GM23338 (cell line): ENCODE results near the gene KDM4C. TPM values are rescaled to one million over a fixed set of nuclear protein-coding genes. Genes with fewer than 3 reads are reported as not detected.
A peak's percentile ranks its signal among the peaks of the same experiment; 100 is the strongest.

Source experiments
- ATAC-seq: fragments of 200-7000 bp; cut with Tn5 transposase; 3 replicates; pipeline ENCODE4 v1.9.1; 2020
- DNase-seq: peaks from one replicate; pipeline ENCODE4 v3.0.0-alpha.2; 2015; ENCODE audit warnings: low spot score
- H2AFZ ChIP-seq: fragments of 200-600 bp; sonication (generic); 2 replicates; pipeline ENCODE4 v1.8.0; 2016; ENCODE audit warnings: antibody characterized with exemption, mild to moderate bottlenecking, moderate library complexity
- H3F3A ChIP-seq: fragments of 200-600 bp; sonication (generic); replicated peaks from 2 replicates; pipeline ENCODE4 v1.8.0; 2017; ENCODE audit warnings: antibody characterized with exemption, mixed run types, low read depth
- H3K27ac ChIP-seq: fragments of 200-600 bp; sonication (generic); 2 replicates; pipeline ENCODE4 v1.6.1; 2016; ENCODE audit warnings: low read depth
- H3K27me3 ChIP-seq: fragments of 200-600 bp; sonication (generic); 2 replicates; pipeline ENCODE4 v1.8.0; 2016; ENCODE audit warnings: mild to moderate bottlenecking, mixed run types, moderate library complexity; ENCODE audit not compliant: insufficient read depth
- H3K36me3 ChIP-seq: fragments of 200-600 bp; sonication (generic); 2 replicates; pipeline ENCODE4 v1.8.0; 2016; ENCODE audit warnings: mild to moderate bottlenecking; ENCODE audit not compliant: insufficient read depth
- H3K4me1 ChIP-seq: fragments of 200-600 bp; sonication (generic); 2 replicates; pipeline ENCODE4 v1.8.0; 2016; ENCODE audit warnings: mild to moderate bottlenecking, moderate library complexity; ENCODE audit not compliant: insufficient read depth
- H3K4me2 ChIP-seq: fragments of 200-600 bp; sonication (generic); 2 replicates; pipeline ENCODE4 v1.7.1; 2017; ENCODE audit warnings: mixed run types
- H3K4me3 ChIP-seq: fragments of 200-600 bp; sonication (generic); 2 replicates; pipeline ENCODE4 v1.6.1; 2016; ENCODE audit warnings: mixed run types
- H3K79me2 ChIP-seq: fragments of 200-600 bp; sonication (generic); replicated peaks from 2 replicates; pipeline ENCODE4 v1.8.0; 2017; ENCODE audit warnings: mild to moderate bottlenecking; ENCODE audit not compliant: insufficient read depth
- H3K9me2 ChIP-seq: fragments of 200-600 bp; sonication (generic); 2 replicates; pipeline ENCODE4 v1.8.0; 2017; ENCODE audit not compliant: insufficient read depth
- H4K20me1 ChIP-seq: fragments of 200-600 bp; sonication (generic); replicated peaks from 2 replicates; pipeline ENCODE4 v1.8.0; 2017; ENCODE audit warnings: mild to moderate bottlenecking; ENCODE audit not compliant: insufficient read depth
- H3K27ac Mint-ChIP-seq: 2 replicates; pipeline ENCODE4 v1.8.0; 2020; ENCODE audit warnings: inconsistent platforms, mild to moderate bottlenecking, moderate library complexity, mixed read lengths
- H3K27me3 Mint-ChIP-seq: 3 replicates; pipeline ENCODE4 v1.8.0; 2022; ENCODE audit warnings: low read depth, mild to moderate bottlenecking, moderate library complexity, mixed read lengths, inconsistent platforms; ENCODE audit not compliant: insufficient read depth, poor library complexity
- H3K36me3 Mint-ChIP-seq: 3 replicates; pipeline ENCODE4 v1.8.0; 2021; ENCODE audit warnings: low read depth, mild to moderate bottlenecking, inconsistent platforms, moderate library complexity, mixed read lengths
- H3K4me1 Mint-ChIP-seq: 3 replicates; pipeline ENCODE4 v1.8.0; 2020; ENCODE audit warnings: mild to moderate bottlenecking, inconsistent platforms, mixed read lengths
- H3K4me3 Mint-ChIP-seq: 3 replicates; pipeline ENCODE4 v1.8.0; 2021; ENCODE audit warnings: moderate library complexity, mild to moderate bottlenecking, inconsistent platforms, mixed read lengths
- H3K9me3 Mint-ChIP-seq: 3 replicates; pipeline ENCODE4 v1.8.0; 2020; ENCODE audit warnings: moderate library complexity, mild to moderate bottlenecking, inconsistent platforms, mixed read lengths
- CREB1 ChIP-seq: fragments of 250-450 bp; sonication (Bioruptor Pico); IDR thresholded peaks from 2 replicates; pipeline ENCODE4 v1.5.0; 2020; ENCODE audit warnings: low read depth, mild to moderate bottlenecking, moderate library complexity
- JUNB ChIP-seq: IDR thresholded peaks from one replicate; pipeline ENCODE4 v1.6.1; 2016; ENCODE audit warnings: antibody characterized with exemption; ENCODE audit not compliant: unreplicated experiment
- polyA plus RNA-seq: library from polyadenylated mRNA; unstranded; fragments of >200 nt; fragmentation: Nextera tagmentation; extraction: Ambion mirVana; gene quantifications from 2 replicates; pipeline ENCODE4 v1.2.1, GENCODE V29; 2016
- total RNA-seq: library from RNA; depleted of rRNA; stranded (reverse); fragments of >200 nt; shearing (Covaris generic); gene quantifications from 2 replicates; pipeline ENCODE4 v1.2.3, GENCODE V29; 2014
- TF ChIP-seq, protein P1 (sequence below): IDR thresholded peaks from 2 replicates; pipeline ENCODE4 v1.6.1; 2016; ENCODE audit warnings: antibody characterized with exemption
- TF ChIP-seq, protein P2 (sequence below): fragments of 250-450 bp; sonication (Bioruptor Pico); IDR thresholded peaks from 2 replicates; pipeline ENCODE4 v1.5.0; 2020; ENCODE audit warnings: mild to moderate bottlenecking, moderate library complexity

The KDM4C gene
- total and polyA plus RNA-seq, 2 experiments from 2014 or later = 12.0 to 43.8 TPM

DNA sequence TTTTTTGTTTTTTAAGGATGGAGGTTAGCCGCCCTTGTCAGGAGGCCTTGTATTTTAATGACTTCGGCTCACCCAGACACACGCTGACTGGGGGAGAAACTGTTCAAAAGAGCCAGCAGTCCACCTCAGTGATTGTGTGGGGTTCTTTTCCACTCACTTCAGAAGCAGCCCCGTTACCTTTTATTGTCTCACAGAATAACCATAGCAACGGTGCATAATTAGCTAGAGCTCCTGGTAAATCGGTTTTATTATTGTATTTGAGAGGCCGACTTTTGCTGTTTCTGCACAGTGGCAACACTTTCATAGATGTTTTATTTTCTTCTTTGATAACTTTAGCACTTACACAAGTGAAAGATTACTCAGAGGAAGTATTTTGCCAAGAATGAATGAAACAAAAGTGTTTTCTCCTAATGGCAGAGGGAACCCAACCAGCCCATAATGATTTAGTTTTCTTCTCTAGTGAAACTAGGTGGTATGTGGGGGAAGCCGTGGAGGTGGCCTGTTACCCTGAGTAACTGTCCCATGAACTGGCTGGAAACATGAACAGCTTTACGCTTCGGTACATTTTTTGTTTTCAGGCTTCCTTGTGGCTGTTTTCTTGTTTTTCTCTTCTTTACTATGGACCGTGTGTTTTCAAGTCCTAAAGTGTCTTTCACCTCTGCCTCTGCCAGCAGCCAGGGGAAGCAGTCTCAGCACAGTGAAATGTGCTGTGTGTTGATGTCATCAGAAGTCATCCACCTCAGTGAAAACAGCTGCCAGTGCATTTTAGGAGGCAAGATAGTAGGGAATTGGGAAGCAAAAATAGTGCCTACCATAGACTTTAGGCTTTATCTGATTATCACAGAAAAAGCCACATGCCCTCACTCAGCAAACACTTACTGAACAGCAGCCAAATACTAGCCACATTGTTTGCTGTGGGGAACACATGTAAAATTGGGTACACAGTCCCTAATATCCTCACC lies 414.7 kb downstream of the KDM4C start:
- Histone ChIP-seq H3K27ac (no peak overlapping the region), H3F3A (peaks cover 3% of the 10 kb centered on the region; the same call in 1 of the 2 replicates), H3K4me3 (no peak overlapping the region), H3K4me1 (peaks cover 19% of the 10 kb centered on the region), H3K79me2 (no peaks in the 10 kb centered on the region), H2AFZ (no peak overlapping the region), H3K9me2 (no peaks in the 10 kb centered on the region), H3K4me2 (peak overlapping the region; percentile 57; the same call in 1 of the 2 replicates), H3K36me3 (no peaks in the 10 kb centered on the region), H3K27me3 (no peaks in the 10 kb centered on the region), H4K20me1 (no peaks in the 10 kb centered on the region; the same call in 1 of the 2 replicates)
- no peaks in the 10 kb centered on the region for H3K9me3 Mint-ChIP-seq
- no peak overlapping the region for H3K4me3 Mint-ChIP-seq
- no peaks in the 10 kb centered on the region for H3K27me3 Mint-ChIP-seq
- DNase-seq (peak; percentile 25), ATAC-seq (peak; percentile 24; the same call in 2 of the 3 replicates)
- TF ChIP-seq, protein P1, sequence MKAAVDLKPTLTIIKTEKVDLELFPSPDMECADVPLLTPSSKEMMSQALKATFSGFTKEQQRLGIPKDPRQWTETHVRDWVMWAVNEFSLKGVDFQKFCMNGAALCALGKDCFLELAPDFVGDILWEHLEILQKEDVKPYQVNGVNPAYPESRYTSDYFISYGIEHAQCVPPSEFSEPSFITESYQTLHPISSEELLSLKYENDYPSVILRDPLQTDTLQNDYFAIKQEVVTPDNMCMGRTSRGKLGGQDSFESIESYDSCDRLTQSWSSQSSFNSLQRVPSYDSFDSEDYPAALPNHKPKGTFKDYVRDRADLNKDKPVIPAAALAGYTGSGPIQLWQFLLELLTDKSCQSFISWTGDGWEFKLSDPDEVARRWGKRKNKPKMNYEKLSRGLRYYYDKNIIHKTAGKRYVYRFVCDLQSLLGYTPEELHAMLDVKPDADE = no peak
- no peak for TF ChIP-seq JUNB
- TF ChIP-seq CREB1 (CRISPR knock-in tag) = no peak
- TF ChIP-seq, protein P2, sequence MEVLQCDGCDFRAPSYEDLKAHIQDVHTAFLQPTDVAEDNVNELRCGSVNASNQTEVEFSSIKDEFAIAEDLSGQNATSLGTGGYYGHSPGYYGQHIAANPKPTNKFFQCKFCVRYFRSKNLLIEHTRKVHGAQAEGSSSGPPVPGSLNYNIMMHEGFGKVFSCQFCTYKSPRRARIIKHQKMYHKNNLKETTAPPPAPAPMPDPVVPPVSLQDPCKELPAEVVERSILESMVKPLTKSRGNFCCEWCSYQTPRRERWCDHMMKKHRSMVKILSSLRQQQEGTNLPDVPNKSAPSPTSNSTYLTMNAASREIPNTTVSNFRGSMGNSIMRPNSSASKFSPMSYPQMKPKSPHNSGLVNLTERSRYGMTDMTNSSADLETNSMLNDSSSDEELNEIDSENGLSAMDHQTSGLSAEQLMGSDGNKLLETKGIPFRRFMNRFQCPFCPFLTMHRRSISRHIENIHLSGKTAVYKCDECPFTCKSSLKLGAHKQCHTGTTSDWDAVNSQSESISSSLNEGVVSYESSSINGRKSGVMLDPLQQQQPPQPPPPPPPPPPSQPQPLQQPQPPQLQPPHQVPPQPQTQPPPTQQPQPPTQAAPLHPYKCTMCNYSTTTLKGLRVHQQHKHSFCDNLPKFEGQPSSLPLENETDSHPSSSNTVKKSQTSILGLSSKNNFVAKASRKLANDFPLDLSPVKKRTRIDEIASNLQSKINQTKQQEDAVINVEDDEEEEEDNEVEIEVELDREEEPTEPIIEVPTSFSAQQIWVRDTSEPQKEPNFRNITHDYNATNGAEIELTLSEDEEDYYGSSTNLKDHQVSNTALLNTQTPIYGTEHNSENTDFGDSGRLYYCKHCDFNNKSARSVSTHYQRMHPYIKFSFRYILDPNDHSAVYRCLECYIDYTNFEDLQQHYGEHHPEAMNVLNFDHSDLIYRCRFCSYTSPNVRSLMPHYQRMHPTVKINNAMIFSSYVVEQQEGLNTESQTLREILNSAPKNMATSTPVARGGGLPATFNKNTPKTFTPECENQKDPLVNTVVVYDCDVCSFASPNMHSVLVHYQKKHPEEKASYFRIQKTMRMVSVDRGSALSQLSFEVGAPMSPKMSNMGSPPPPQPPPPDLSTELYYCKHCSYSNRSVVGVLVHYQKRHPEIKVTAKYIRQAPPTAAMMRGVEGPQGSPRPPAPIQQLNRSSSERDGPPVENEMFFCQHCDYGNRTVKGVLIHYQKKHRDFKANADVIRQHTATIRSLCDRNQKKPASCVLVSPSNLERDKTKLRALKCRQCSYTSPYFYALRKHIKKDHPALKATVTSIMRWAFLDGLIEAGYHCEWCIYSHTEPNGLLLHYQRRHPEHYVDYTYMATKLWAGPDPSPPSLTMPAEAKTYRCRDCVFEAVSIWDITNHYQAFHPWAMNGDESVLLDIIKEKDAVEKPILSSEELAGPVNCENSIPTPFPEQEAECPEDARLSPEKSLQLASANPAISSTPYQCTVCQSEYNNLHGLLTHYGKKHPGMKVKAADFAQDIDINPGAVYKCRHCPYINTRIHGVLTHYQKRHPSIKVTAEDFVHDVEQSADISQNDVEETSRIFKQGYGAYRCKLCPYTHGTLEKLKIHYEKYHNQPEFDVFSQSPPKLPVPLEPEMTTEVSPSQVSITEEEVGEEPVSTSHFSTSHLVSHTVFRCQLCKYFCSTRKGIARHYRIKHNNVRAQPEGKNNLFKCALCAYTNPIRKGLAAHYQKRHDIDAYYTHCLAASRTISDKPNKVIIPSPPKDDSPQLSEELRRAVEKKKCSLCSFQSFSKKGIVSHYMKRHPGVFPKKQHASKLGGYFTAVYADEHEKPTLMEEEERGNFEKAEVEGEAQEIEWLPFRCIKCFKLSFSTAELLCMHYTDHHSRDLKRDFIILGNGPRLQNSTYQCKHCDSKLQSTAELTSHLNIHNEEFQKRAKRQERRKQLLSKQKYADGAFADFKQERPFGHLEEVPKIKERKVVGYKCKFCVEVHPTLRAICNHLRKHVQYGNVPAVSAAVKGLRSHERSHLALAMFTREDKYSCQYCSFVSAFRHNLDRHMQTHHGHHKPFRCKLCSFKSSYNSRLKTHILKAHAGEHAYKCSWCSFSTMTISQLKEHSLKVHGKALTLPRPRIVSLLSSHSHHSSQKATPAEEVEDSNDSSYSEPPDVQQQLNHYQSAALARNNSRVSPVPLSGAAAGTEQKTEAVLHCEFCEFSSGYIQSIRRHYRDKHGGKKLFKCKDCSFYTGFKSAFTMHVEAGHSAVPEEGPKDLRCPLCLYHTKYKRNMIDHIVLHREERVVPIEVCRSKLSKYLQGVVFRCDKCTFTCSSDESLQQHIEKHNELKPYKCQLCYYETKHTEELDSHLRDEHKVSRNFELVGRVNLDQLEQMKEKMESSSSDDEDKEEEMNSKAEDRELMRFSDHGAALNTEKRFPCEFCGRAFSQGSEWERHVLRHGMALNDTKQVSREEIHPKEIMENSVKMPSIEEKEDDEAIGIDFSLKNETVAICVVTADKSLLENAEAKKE = no peak
- no peaks in the 10 kb centered on the region for H3K36me3 Mint-ChIP-seq
- H3K27ac Mint-ChIP-seq = peak overlapping the region; percentile 88
- H3K4me1 Mint-ChIP-seq = peaks cover 21% of the 10 kb centered on the region
